ENCODE results near the gene SPIB. TPM values are rescaled to one million over a fixed set of nuclear protein-coding genes. Genes with fewer than 3 reads are reported as not detected.

SPIB gene
- total and polyA plus RNA-seq, 2 experiments from 2014 or later = 12.6 to 17.5 TPM

GRCh38 chr19:50414864-50415660, 3.7 kb upstream of the SPIB start:
- Mint-ChIP-seq H3K36me3 (ENCODE audit: low read depth) (peaks cover 39% of the 10 kb centered on the region), H3K27ac (no peak overlapping the region)
- TF ChIP-seq CTCF (conservative IDR thresholded peaks at IDR 0.05; ENCODE audit: low read depth in 2 of 2) (peak; percentile 81 to 97), JUNB (IDR thresholded peaks at IDR 0.05; ENCODE audit: unreplicated experiment) (no peak), CREB1 (CRISPR knock-in tag; IDR thresholded peaks at IDR 0.05; ENCODE audit: low read depth) (peak; percentile 46; the same call in 1 of the 2 replicates)

GRCh38 chr19:50415661-50416033, 3.1 kb upstream of the SPIB start:
- ATAC-seq (peak; percentile 3; the same call in 2 of the 3 replicates), DNase-seq (ENCODE audit: low spot score) (peak; percentile 23)
- Histone ChIP-seq H3K27ac (ENCODE audit: low read depth) (no peak overlapping the region), H4K20me1 (replicated peaks; ENCODE audit: insufficient read depth) (no peaks in the 10 kb centered on the region; the same call in 1 of the 2 replicates), H3K27me3 (ENCODE audit: insufficient read depth) (no peaks in the 10 kb centered on the region), H3K79me2 (replicated peaks; ENCODE audit: insufficient read depth) (no peaks in the 10 kb centered on the region; the same call in 1 of the 2 replicates), H2AFZ (no peak overlapping the region), H3K4me2 (no peak overlapping the region), H3K36me3 (ENCODE audit: insufficient read depth) (no peaks in the 10 kb centered on the region), H3K4me3 (no peak overlapping the region), H3K9me2 (ENCODE audit: insufficient read depth) (no peaks in the 10 kb centered on the region), H3K4me1 (ENCODE audit: insufficient read depth) (peaks cover 14% of the 10 kb centered on the region; the same call in 1 of the 2 replicates), H3F3A (replicated peaks; ENCODE audit: low read depth) (peaks cover 14% of the 10 kb centered on the region; the same call in 1 of the 2 replicates)
- Mint-ChIP-seq H3K4me3 (no peak overlapping the region), H3K36me3 (ENCODE audit: low read depth) (peaks cover 36% of the 10 kb centered on the region), H3K27me3 (ENCODE audit: insufficient read depth, low read depth, poor library complexity) (peaks cover 13% of the 10 kb centered on the region), H3K27ac (no peak overlapping the region), H3K4me1 (peaks cover 23% of the 10 kb centered on the region), H3K9me3 (peaks cover 3% of the 10 kb centered on the region; the same call in 1 of the 3 replicates)
- no peak for TF ChIP-seq ETS1 (IDR thresholded peaks at IDR 0.05)
- no peak for TF ChIP-seq NANOG (IDR thresholded peaks at IDR 0.05; ENCODE audit: borderline replicate concordance)
- TF ChIP-seq STAT1 (IDR thresholded peaks at IDR 0.05; ENCODE audit: unreplicated experiment) = no peak
- TF ChIP-seq JUNB (IDR thresholded peaks at IDR 0.05; ENCODE audit: unreplicated experiment) = no peak

More at GRCh38 chr19:50414864-50415660, 3.7 kb upstream of the SPIB start:
- peaks cover 2% of the 10 kb centered on the region; the same call in 1 of the 3 replicates for H3K9me3 Mint-ChIP-seq
- H3K4me2 ChIP-seq = no peak overlapping the region
- no peaks in the 10 kb centered on the region for H3K79me2 ChIP-seq (replicated peaks; ENCODE audit: insufficient read depth)
- peaks cover 18% of the 10 kb centered on the region for H3K4me1 Mint-ChIP-seq
- peak; percentile 93 for DNase-seq (ENCODE audit: low spot score)
- H2AFZ ChIP-seq = no peak overlapping the region
- H3K27me3 ChIP-seq (ENCODE audit: insufficient read depth) = no peaks in the 10 kb centered on the region
- H3F3A ChIP-seq (replicated peaks; ENCODE audit: low read depth) = peaks cover 14% of the 10 kb centered on the region
- no peak overlapping the region for H3K4me3 Mint-ChIP-seq
- no peaks in the 10 kb centered on the region for H3K9me2 ChIP-seq (ENCODE audit: insufficient read depth)
- H3K27me3 Mint-ChIP-seq (ENCODE audit: insufficient read depth, low read depth, poor library complexity) = peaks cover 13% of the 10 kb centered on the region
- ATAC-seq = peak; percentile 81
- H3K36me3 ChIP-seq (ENCODE audit: insufficient read depth) = no peaks in the 10 kb centered on the region; the same call in 1 of the 2 replicates
- H4K20me1 ChIP-seq (replicated peaks; ENCODE audit: insufficient read depth) = no peaks in the 10 kb centered on the region; the same call in 1 of the 2 replicates
- H3K27ac ChIP-seq (ENCODE audit: low read depth) = 0 out of 2 replicates have a peak overlapping the region, but pooled peaks have one; percentile 26
- peaks cover 11% of the 10 kb centered on the region; the same call in 1 of the 2 replicates for H3K4me1 ChIP-seq (ENCODE audit: insufficient read depth)
- no peak overlapping the region for H3K4me3 ChIP-seq
